HL-60 (cell line): ENCODE results near the gene RAPGEF4.

ENCODE experiments used
- DNase-seq, 2 experiments: peaks; one replicate each; pipeline ENCODE4 v3.0.0-alpha.2; 2010 to 2020; ENCODE audit warnings: low read depth in 1 of 2, low spot score in 1 of 2
- H3K27ac ChIP-seq: fragments of 250-450 bp; sonication (Bioruptor Pico); replicated peaks from 2 replicates; pipeline ENCODE4 v1.5.1; 2020; ENCODE audit warnings: mild to moderate bottlenecking, moderate library complexity
- H3K27me3 ChIP-seq: fragments of 250-450 bp; sonication (Bioruptor Pico); 2 replicates; pipeline ENCODE4 v1.5.1; 2021; ENCODE audit warnings: mild to moderate bottlenecking, moderate library complexity; ENCODE audit not compliant: insufficient read depth, poor library complexity, severe bottlenecking
- H3K4me3 ChIP-seq: replicated peaks from 2 replicates; pipeline ENCODE4 v1.5.1; 2011; ENCODE audit warnings: mild to moderate bottlenecking, control low read depth, low read length; ENCODE audit not compliant: insufficient read depth
- GABPA ChIP-seq: IDR thresholded peaks from 2 replicates; pipeline ENCODE4 v1.6.1; 2012; ENCODE audit warnings: low read depth
- POLR2AphosphoS5 ChIP-seq: IDR thresholded peaks from 2 replicates; pipeline ENCODE4 v1.6.1; 2012; ENCODE audit warnings: low read depth
- REST ChIP-seq: IDR thresholded peaks from 2 replicates; pipeline ENCODE4 v1.6.1; 2012; ENCODE audit warnings: low read depth; ENCODE audit not compliant: insufficient replicate concordance
- SPI1 ChIP-seq: IDR thresholded peaks from 2 replicates; pipeline ENCODE4 v1.6.1; 2012; ENCODE audit warnings: low read depth, mild to moderate bottlenecking, borderline replicate concordance
- TF ChIP-seq, protein P1 (sequence below): IDR thresholded peaks from one replicate; pipeline ENCODE4 v1.5.1; 2011; ENCODE audit warnings: low read length, control low read depth, inconsistent platforms; ENCODE audit not compliant: insufficient read depth

The RAPGEF4 gene

GRCh38 chr2:172909454-172909853, 173.8 kb downstream of the RAPGEF4 start:
- H3K27ac ChIP-seq: no peak overlapping the region
- H3K27me3 ChIP-seq: no peaks in the 10 kb centered on the region
- TF ChIP-seq, protein P1, sequence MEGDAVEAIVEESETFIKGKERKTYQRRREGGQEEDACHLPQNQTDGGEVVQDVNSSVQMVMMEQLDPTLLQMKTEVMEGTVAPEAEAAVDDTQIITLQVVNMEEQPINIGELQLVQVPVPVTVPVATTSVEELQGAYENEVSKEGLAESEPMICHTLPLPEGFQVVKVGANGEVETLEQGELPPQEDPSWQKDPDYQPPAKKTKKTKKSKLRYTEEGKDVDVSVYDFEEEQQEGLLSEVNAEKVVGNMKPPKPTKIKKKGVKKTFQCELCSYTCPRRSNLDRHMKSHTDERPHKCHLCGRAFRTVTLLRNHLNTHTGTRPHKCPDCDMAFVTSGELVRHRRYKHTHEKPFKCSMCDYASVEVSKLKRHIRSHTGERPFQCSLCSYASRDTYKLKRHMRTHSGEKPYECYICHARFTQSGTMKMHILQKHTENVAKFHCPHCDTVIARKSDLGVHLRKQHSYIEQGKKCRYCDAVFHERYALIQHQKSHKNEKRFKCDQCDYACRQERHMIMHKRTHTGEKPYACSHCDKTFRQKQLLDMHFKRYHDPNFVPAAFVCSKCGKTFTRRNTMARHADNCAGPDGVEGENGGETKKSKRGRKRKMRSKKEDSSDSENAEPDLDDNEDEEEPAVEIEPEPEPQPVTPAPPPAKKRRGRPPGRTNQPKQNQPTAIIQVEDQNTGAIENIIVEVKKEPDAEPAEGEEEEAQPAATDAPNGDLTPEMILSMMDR: no peak
- TF ChIP-seq GABPA: no peak
- TF ChIP-seq SPI1: no peak
- TF ChIP-seq REST: no peak
- H3K4me3 ChIP-seq: no peak overlapping the region
- DNase-seq: no peak

- H3K27me3 ChIP-seq: no peaks in the 10 kb centered on the region
- H3K27ac ChIP-seq: no peak overlapping the region
- H3K4me3 ChIP-seq: no peak overlapping the region
- TF ChIP-seq GABPA: no peak
- no peak for TF ChIP-seq REST
- no peak for TF ChIP-seq POLR2AphosphoS5
- TF ChIP-seq, protein P1: no peak
- no peak for TF ChIP-seq SPI1
- DNase-seq: no peak
Measured at GRCh38 chr2:172912266-172912665, 176.6 kb downstream of the RAPGEF4 start.

- H3K27me3 ChIP-seq: no peaks in the 10 kb centered on the region
- TF ChIP-seq, protein P1: no peak
- TF ChIP-seq GABPA (no peak), POLR2AphosphoS5 (no peak)
- DNase-seq: no peak
- H3K27ac ChIP-seq: no peak overlapping the region
- H3K4me3 ChIP-seq: no peak overlapping the region
Measured at GRCh38 chr2:172914341-172915008, 178.8 kb downstream of the RAPGEF4 start.

GRCh38 chr2:172917716-172918115, 182.1 kb downstream of the RAPGEF4 start:
- Histone ChIP-seq H3K4me3 (no peak overlapping the region), H3K27ac (no peak overlapping the region), H3K27me3 (no peaks in the 10 kb centered on the region)
- no peak for DNase-seq
- TF ChIP-seq POLR2AphosphoS5 (no peak), SPI1 (no peak), GABPA (no peak), REST (no peak)
- TF ChIP-seq, protein P1: no peak
